GM11168 (cell line): ENCODE results near the gene NDEL1.

Experiments
- in situ Hi-C: fragments of 300-500 bp; cut with MboI; formaldehyde crosslinking; loops from one replicate; pipeline ENCODE4 v1.12.0; 2022; ENCODE audit warnings: low sequenced_read_pairs; ENCODE audit not compliant: unreplicated experiment

The NDEL1 gene

DNA sequence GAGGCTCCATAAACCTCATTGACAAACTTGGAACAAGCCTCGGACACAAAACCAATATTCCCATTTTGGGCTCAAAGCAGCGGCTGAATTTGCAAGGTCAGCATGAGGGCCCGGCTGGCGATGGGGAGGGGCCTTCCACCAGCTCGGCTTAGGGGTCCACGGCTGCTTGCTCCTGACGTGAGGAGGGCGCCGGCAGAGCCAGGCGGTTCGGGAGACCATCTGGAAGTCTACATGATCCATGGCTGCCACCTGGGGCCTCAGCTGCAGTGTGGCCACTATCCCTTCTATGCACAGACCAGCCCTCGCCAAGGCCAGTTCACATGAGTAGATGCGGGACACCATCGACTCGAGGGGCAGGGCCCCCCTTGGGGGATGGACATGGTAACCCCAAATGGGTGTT, 39.1 kb downstream of the NDEL1 start:
- in situ Hi-C loops, result no loop called here

DNA sequence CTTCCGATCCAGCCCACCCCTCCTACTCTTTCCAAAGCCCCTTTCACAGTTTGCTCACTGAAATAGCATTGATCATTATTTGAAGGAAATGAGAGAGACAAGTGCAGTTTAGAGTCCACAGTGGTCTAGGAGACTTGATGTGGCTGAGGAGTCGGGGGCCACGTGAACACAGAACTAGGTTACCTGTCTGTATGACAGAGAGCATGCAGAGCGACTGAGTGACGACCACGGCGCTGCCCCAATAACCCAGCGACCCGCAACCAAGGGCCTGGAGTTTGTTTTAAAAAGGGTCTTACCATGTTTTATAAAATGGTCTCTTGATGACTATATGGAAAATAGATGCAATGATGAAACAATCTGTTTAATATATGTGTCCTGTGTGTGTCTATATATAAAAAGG, 39.5 kb downstream of the NDEL1 start:
- in situ Hi-C loops, result no loop called here

DNA sequence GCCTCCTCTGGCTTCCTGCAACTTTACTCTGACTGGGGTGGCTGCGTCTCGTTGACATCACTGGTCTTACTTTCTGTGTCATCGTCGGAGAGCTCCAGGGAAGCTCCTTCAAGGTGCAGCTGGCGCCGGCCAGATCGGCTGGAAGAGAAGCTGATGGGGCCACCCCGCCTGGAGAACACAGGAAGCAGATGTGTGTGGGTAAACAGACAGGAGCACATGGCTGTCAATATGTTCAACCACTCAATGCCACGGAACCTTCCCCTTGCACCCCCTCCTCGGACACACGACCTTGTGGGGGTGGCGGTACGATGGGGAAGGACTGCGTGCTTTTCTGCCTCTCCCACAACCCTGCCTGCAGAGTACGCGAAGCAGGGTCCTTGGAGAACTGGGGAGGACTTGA, 40.1 kb downstream of the NDEL1 start:
- in situ Hi-C loops, result no loop called here

DNA sequence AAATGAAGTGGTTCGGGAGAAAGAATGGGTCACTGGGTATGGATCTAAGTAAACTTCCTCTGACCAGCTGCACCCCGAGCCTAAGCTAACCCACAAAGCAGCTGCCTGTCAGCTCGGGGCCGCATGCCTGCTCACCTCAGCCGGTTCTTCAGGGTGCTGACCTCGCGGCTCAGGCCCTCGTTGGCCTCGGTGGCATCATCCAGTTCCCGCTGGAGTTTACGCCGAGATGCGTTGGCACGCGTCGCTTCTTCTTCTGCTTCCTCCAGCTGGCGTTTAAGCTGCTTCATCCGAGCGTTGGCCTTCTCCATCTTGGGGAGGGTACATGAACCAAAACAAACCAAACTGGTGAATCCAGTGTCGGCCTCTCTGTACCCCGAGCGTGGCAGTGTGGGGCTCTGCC, 41.1 kb downstream of the NDEL1 start:
- in situ Hi-C loops, result no loop called here

DNA sequence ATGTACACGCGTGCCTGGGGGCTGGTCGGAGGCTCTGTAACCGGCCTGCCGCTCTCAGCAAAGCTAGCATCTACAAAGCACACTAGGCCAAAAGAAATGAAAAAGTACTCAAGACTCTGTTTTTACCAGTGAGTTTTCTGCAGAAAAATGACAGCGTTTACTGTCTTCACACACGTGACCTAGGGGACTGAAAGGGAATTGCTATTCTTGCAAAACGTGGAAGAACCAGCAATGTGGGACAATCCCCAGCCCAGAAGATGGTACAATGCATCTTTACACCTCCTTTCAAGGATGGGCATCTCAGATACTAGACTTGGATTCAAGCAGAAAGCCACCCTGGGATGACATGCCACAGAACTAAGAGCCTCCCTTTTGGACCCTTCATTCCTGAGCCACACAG, 41.5 kb downstream of the NDEL1 start:
- in situ Hi-C loops, result no loop called here

DNA sequence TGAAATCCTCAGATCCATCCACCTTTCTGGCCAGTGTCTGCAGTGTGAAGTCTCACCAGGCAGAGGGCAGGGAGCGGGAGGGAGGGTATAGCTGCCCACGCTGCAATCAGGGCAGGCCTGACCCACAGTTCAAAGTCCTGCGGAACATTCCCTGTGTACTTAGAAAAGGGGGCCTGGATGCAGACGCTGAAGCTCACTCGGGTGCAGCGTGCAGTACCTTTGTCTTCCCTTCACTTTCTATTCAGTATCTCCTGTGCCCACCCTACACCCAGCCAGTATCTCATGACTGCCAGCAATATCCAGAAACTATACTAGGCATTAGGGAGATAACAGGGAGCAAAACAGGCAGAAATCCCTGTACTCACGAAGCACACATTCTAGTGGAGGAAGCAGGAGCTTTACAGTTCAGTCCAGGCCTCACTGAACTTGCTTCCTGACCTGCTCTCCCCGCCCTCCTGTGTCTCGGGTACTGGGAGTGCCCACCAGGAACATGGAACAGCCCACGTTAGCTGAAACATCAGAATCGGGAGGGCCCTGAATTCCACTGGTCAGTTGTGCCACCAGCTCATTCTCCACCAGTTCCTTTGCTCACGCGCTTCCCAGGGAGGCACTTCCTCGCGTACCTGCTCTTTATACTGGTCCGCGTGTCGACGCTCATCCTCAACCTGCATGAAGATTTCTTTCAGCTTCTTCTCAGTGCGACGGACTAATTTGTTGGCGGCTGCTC, 42.2 kb downstream of the NDEL1 start:
- in situ Hi-C loops, result no loop called here

DNA sequence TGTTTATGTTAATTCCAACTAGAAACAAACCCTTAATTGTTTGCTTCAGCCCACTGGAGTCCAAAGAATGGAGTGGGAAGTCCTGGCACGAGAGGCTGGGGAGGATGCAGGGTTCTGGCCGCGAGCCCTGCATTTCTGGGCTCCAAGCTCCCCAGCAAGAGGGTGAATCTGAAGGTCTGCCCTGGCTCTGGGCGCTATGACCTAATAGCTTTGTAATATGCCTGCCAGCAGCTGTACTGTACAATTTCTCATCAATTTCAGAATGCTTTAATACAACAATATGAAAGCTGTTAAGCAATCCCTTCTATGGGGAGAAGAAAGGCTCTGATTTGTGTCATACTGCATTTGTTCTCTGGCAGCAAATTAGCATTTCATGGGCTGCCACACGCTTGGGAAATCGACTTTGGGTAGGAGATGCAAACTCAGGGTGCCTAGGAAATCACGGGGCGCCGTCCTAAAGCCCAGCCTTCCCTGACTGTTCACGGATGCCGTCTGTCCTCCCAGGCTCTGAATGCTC, 43.8 kb downstream of the NDEL1 start:
- in situ Hi-C loops, result no loop called here

DNA sequence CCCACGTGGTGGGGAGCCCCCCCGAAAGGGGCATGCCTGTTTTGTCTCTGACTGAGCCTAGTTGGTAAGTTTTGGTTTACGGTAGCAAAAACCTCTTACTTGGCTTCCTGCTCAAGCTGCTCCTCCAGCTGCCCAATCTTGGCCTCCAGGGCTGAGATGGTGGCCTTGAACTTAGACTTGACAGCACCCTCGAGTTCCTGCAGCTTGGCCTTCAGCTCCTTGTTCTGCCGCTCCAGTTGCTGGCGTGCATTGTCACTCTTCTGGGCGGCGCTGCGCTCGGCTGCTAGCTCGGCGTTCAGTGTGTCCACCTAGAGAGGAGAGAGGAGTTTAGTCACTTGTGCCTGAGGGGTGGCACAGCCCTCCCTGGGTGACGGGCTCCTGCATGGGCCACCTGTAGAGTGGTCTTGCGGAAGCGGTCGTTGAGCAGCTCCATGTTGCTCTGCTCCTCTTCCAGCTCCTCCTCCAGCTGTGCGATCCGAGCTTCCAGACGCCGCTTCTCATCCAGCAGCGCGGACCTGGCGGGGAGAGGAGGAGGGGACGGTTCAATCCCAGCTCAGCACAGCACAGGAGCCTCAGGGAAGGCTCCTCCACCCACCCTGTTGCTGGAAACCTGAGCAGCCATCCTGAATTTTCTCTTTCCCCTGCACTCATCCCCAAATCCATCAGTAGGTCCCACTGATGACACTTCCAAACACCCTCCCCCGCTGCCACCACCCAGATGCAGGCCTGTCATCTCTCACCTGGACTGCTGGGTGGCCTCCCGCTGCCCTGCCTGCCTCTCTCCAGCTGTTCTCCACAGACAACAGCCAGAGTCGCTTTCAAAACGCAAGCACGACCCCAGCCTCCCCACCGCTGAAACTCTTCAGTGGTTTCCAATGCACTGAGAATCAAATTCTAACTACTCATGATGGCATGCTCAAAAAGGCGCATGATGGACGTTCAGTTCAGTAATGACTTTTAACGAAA, 44.6 kb downstream of the NDEL1 start:
- in situ Hi-C loops, result no loop called here

DNA sequence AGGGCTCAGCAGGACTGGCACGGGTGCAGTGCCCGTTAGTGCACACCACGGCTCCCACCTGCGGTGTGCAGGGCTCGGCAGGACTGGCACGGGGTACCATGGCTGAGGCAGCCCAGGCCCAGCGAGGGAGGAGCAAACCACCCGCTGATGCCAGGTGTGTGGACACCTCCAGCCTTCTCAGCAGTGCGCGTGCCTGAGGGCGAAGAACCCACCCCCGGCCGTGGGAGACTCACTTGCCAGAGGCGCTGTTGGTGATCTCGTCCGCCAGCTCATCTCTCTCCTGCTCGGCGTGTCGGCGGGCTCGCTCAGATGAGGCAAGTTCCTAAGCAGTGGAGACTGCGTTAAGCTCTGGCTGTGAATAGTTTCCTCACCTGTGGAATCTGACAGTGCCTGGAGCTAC, 45.4 kb downstream of the NDEL1 start:
- in situ Hi-C loops, result no loop called here

DNA sequence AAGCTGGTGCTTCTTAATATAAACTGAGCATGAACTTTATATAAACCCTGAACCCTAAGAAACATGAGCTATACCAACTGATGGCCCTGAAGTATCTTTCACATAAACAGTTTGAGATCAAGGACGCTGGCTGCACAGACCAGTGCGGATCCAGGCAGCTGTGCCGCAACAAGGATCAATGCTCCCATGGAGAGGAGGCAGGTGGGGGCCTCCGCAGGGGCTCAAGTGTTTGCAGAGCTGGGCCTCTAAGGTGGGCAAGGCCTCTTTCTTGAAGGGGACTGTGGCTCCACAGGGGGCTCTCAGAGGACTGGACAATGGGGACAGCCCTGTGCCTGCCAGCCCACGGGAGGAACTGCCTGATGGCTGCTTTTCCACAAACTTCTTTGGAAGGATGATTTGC, 46.0 kb downstream of the NDEL1 start:
- in situ Hi-C loops, result no loop called here

DNA sequence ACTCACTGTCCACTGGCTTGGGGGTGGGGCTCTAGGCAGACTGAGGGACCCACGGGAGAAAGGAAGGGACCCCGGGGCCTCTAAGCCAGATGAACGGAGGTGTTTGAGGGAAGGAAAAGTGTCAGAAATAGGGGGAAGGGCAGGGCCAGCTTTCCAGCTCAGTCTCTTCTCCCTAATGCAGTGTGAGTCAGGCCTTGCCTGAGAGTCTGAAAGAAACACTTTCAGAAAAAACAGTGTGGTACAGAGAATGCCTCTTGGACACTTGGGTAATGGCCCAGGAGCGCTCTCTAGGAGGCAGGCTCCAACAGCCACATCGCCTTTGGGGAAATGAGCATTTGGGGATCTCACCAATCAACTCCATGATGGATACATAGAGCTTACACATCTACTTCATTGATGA, 46.9 kb downstream of the NDEL1 start:
- in situ Hi-C loops, result no loop called here

DNA sequence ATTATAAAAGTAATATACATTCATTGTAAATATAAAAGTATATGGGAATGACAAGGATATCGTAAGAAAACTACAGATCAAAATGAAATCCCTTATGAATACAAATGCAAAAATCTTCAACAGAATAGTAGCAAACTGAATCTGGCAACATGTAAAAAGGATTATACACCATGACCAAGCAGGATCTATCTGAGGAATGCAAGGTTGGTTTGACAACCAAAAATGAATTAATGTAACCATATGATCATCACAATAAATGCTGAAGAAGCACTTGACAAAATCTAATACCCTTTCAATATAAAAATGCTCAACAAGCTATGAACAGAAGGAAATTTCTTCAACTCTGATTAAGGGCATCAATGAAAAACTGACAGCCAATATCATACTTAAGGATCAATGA, 48.8 kb downstream of the NDEL1 start:
- in situ Hi-C loops, result no loop called here

DNA sequence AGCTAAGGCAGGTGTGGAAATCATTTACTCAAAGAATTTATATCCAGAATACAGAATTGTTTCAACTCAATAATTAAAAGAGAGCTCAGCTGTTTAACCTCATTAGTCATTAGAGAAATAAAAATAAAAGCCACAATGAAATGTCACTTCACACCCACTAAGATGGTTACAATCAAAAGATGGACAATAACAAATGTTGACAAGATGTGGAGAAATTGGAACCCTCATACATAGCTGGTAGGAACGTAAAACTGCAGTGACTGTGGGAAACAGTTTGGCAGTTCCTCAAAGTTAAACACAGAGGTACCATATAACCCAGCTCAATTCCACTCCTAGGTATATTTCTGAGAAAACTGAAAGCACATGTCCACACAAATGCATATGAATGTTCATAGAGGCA, 49.8 kb downstream of the NDEL1 start:
- in situ Hi-C loops, result no loop called here

DNA sequence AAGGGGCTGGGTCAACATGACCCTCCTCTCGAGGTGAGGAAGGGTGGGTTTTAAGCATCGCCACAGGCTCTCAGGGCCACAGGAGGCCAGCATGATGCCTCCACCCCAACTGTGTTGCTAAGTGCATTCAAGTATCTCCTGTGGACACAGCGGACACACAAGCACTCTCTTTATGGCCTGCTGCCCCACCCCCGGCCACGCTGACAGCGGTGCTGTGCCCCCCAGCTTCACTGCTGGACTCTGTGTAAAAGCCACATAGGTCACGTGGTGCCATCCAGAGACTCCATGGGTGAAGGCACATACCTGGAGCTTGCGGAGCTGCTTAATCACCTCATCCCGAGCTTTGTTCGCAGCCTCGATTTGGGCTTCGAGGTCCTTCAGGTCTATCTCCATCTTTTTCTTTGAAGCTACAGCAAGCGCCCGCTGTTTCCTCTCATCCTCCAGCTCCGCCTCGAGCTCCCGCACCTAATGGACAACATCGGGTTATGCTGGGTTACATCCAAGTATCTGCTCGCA, 51.5 kb downstream of the NDEL1 start:
- in situ Hi-C loops, result no loop called here

DNA sequence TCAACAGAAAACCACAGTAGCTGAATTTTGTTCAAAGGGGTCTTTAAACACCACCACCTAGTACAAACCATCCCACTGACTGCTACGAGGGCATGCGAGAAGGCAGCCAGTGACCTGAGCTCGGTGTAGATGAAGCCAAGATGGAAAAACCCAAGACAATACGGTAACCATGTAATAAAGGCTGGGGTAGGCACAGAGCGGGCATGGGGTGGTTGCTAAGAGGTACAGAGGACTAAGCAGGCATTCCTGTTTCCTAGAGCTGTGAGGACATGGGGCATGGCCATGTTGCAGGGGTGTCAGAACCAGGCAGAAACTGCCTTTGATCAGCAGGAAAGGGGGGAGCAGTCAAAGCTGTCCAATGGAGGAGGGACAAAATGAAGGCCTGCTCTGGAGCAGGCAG, 52.1 kb downstream of the NDEL1 start:
- in situ Hi-C loops, result no loop called here

DNA sequence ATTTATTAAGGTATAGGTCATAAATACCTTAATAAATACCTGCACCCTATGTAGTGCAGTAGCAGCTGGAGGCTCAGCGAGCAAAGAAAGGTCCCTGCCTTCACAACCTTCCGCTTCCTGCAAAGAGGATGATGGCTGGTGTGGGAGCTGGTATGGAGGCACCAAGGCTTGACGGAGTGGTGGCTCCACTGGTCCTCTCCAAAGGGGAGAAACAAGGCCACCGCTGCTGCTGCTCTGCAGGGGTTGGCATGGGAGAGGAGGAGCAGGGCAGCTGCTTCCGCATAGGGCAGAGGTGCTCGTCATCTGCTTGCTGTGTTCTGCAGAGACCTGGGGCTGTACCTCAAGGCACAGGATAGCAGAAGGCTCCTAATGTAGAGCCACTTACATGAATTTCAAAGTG, 52.8 kb downstream of the NDEL1 start:
- in situ Hi-C loops, result no loop called here

DNA sequence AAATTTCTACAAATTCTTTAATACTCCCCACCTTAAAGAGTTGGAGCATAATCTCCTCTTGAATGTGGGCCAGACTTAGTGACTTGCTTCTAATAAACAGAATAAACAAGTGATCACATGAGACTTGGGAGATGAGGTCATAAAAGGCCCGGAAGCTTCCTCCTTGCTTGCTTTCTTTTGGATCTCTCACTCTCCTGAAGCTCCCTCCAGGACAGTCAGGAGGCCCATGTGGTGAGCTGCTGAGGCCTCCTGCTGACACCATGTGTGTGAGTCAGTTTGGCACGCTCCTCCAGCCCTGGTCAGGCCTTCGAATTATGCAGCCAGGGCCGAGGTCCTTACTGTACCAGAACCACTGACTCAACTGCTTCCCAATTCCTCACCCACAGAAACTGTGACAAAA, 53.2 kb downstream of the NDEL1 start:
- in situ Hi-C loops, result no loop called here

DNA sequence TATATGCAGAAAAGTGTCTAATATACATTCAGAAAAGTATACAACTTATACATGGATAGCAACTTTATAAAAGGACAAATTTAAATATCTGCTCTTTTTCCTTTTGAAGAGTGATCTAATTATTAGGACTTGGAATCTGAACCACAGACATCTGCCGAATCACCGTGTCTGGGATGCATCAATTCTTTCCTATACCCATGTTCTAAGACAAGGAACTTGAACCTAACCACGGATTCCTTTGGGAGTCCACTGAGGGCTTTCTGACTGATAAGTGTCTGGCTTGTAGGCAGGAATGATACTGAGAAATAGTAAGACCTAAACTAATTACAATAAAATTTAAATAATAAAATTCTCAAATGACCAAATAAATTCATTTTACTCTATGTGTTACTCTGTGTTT, 54.2 kb downstream of the NDEL1 start:
- in situ Hi-C loops, result no loop called here

DNA sequence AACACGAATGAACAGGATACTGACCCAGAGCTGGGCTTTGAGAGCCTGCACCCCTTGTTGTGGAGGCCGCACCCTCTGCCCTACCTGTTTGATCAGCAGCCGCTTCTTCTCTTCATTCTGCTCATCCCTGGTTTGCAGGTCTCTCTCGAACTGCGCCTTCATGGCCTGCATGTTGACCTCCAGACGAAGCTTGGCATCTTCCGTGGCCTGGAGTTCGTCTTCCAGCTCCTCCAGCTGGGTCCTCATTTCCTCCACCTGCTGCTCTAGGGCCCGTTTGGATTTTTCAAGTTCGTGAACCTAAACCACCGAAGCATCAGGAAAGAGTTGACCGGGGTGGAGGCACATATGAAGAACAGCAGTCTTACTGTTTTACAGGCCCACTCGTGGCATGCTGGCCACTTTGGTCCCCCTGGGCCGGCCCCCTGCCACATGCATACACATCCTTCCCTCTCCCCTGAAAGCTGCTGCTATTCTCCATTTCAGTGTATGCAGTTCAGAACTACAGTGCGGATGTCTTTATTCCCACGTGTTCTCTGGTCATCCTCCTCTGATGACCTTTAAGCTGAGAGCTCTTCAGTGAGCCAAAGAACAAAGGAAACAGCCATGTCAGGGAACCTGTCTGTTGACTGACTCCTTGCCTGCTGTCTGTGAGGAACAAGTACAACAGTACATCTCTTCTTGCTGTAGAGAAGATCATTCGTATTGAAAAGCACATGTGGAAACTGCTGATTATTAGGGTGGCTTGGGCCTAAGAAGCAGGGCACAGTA, 54.8 kb downstream of the NDEL1 start:
- in situ Hi-C loops, result no loop called here

DNA sequence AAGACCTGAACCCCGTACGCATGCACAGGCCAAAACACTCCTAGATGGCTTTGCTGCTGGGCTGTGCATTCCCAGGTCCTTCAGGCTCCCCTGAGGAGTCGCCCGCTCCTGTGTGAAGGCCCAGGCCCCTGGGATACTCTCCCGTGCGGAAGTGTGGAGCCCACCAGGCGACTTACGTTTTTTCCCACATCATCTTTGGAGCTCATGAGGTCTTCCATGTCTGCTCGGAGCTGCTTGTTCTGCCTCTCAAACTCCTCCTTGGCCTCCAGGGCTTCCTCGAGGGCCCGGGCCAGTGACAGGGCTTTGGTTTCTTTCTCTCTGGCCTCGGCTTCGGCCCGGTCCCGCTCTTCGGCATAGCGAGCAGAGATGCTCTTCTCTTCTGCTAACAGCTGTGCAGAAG, 56.4 kb downstream of the NDEL1 start:
- in situ Hi-C loops, result no loop called here
